Activated CD8-positive, alpha-beta T cell treated with anti-CD3 and anti-CD28 coated beads for 36 hours (primary cell): ENCODE results near the gene RAD50. TPM values are rescaled to one million over a fixed set of nuclear protein-coding genes. Genes with fewer than 3 reads are reported as not detected.

ENCODE experiments used
- ATAC-seq: fragments of 200-7000 bp; cut with Tn5 transposase; one replicate; pipeline ENCODE4 v1.10.0; 2021; ENCODE audit warnings: mild to moderate bottlenecking, moderate library complexity
- CTCF ChIA-PET: fragments of 350-600 bp; sonication (Branson Sonifier 250); formaldehyde crosslinking; loops from one replicate; lab custom pipeline; 2021; ENCODE audit warnings: antibody characterized with exemption; lab: Charles Lee
- POLR2A ChIA-PET: fragments of 350-600 bp; sonication (Branson Sonifier 250); formaldehyde crosslinking; loops from one replicate; lab custom pipeline; 2021; ENCODE audit warnings: antibody characterized with exemption; lab: Charles Lee
- DNase-seq: peaks from one replicate; pipeline ENCODE4 v3.0.0-alpha.2; 2020
- H3K27ac Mint-ChIP-seq: one replicate; pipeline ENCODE4 v1.8.0; 2021; ENCODE audit warnings: mild to moderate bottlenecking, mixed read lengths
- H3K27me3 Mint-ChIP-seq: one replicate; pipeline ENCODE4 v1.8.0; 2021; ENCODE audit warnings: mixed read lengths
- H3K36me3 Mint-ChIP-seq: one replicate; pipeline ENCODE4 v1.8.0; 2021; ENCODE audit warnings: low read depth, mixed read lengths
- H3K4me1 Mint-ChIP-seq: one replicate; pipeline ENCODE4 v1.8.0; 2021; ENCODE audit warnings: low read depth, mixed read lengths
- H3K4me3 Mint-ChIP-seq: one replicate; pipeline ENCODE4 v1.8.0; 2021; ENCODE audit warnings: mild to moderate bottlenecking, moderate library complexity, mixed read lengths
- H3K9me3 Mint-ChIP-seq: one replicate; pipeline ENCODE4 v1.8.0; 2021; ENCODE audit warnings: mixed read lengths
- CTCF ChIP-seq: fragments of 200-600 bp; IDR thresholded peaks from one replicate; pipeline ENCODE4 v1.8.0; 2022; ENCODE audit warnings: antibody characterized with exemption, mild to moderate bottlenecking
- intact Hi-C: fragments of 100-400 bp; cut with micrococcal nuclease; formaldehyde crosslinking; loops from one replicate; pipeline ENCODE4 v1.10.0; 2022
- total RNA-seq, 2 experiments: library from RNA; stranded (reverse); gene quantifications; one replicate each; pipeline ENCODE4 v1.2.3, GENCODE V29; 2021

RAD50 gene
- total RNA-seq, 2 experiments from 2014 or later = 46.4 to 48.9 TPM

GRCh38 chr5:132641841-132642240 lies 85.1 kb downstream of the RAD50 start:
- no peak overlapping the region for H3K4me3 Mint-ChIP-seq
- intact Hi-C loops = loop anchor here (5.0 kb wide), 1 partner anchor 45 kb away; no protein-coding TSS in a partner anchor
- H3K27ac Mint-ChIP-seq = peak overlapping the region; percentile 93
- CTCF ChIA-PET = interaction anchor here (0.8 to 6.4 kb wide), 14 partner anchors 16 to 215 kb away, joined by 3 to 41 read pairs (median 4); partner anchors contain the start of genes IL13 and SHROOM1
- peaks cover 58% of the 10 kb centered on the region for H3K36me3 Mint-ChIP-seq
- no peaks in the 10 kb centered on the region for H3K9me3 Mint-ChIP-seq
- H3K4me1 Mint-ChIP-seq = peaks cover 64% of the 10 kb centered on the region
- no peak for TF ChIP-seq CTCF
- H3K27me3 Mint-ChIP-seq = no peaks in the 10 kb centered on the region
- DNase-seq (peak; percentile 68), ATAC-seq (peak; percentile 50)
- POLR2A ChIA-PET = interaction anchor here (0.6 to 10.6 kb wide), 7 partner anchors 18 to 1429 kb away, joined by 3 to 102 read pairs (median 4); partner anchors contain the start of gene IL13

GRCh38 chr5:132644177-132644576 lies 87.4 kb downstream of the RAD50 start:
- H3K27ac Mint-ChIP-seq = peak overlapping the region; percentile 18
- intact Hi-C loops = loop anchor here (5.0 kb wide), 1 partner anchor 43 kb away; no protein-coding TSS in a partner anchor
- peaks cover 56% of the 10 kb centered on the region for H3K36me3 Mint-ChIP-seq
- peaks cover 3% of the 10 kb centered on the region for H3K27me3 Mint-ChIP-seq
- H3K9me3 Mint-ChIP-seq = peaks cover 17% of the 10 kb centered on the region
- ATAC-seq (no peak), DNase-seq (no peak)
- TF ChIP-seq CTCF = no peak
- peaks cover 45% of the 10 kb centered on the region for H3K4me1 Mint-ChIP-seq
- ChIA-PET POLR2A (interaction anchor here (10.6 kb wide), 1 partner anchor 16 kb away, joined by 102 read pairs; the partner anchor contains the start of gene IL13), CTCF (interaction anchor here (0.9 to 6.4 kb wide), 2 partner anchors 13 to 117 kb away, joined by 3 to 41 read pairs; partner anchors contain the start of gene IL13)
- H3K4me3 Mint-ChIP-seq = no peak overlapping the region

- ATAC-seq (no peak), DNase-seq (no peak)
- H3K27me3 Mint-ChIP-seq = peaks cover 6% of the 10 kb centered on the region
- no peak overlapping the region for H3K27ac Mint-ChIP-seq
- H3K36me3 Mint-ChIP-seq = peaks cover 43% of the 10 kb centered on the region
- intact Hi-C loops = no loop called here
- peaks cover 21% of the 10 kb centered on the region for H3K9me3 Mint-ChIP-seq
- POLR2A ChIA-PET = interaction anchor here (1.2 to 10.6 kb wide), 2 partner anchors 13 to 14 kb away, joined by 3 to 102 read pairs; partner anchors contain the start of gene IL13
- H3K4me1 Mint-ChIP-seq = peaks cover 29% of the 10 kb centered on the region
- CTCF ChIA-PET = interaction anchor here (1.6 kb wide), 1 partner anchor 13 kb away, joined by 5 read pairs; no protein-coding TSS in a partner anchor
- H3K4me3 Mint-ChIP-seq = no peak overlapping the region
- no peak for TF ChIP-seq CTCF
These were observed 89.9 kb downstream of the RAD50 start for GRCh38 chr5:132646583-132647266.

- Mint-ChIP-seq H3K27ac (no peak overlapping the region), H3K36me3 (peaks cover 35% of the 10 kb centered on the region), H3K27me3 (peaks cover 10% of the 10 kb centered on the region), H3K4me1 (peaks cover 21% of the 10 kb centered on the region), H3K4me3 (no peak overlapping the region), H3K9me3 (peaks cover 23% of the 10 kb centered on the region)
- ATAC-seq (no peak), DNase-seq (no peak)
- ChIA-PET CTCF (interaction anchor here (1.2 to 1.6 kb wide), 2 partner anchors 9 to 12 kb away, joined by 4 to 5 read pairs; no protein-coding TSS in a partner anchor), POLR2A (interaction anchor here (1.2 to 10.6 kb wide), 3 partner anchors 8 to 15 kb away, joined by 3 to 102 read pairs (median 3); partner anchors contain the start of gene IL13)
- intact Hi-C loops = no loop called here
- no peak for TF ChIP-seq CTCF
These were observed 90.7 kb downstream of the RAD50 start for GRCh38 chr5:132647473-132647872.
